SU-DHL-6 (cell line): ENCODE results near the gene TMEM204.

Source experiments
- CTCF ChIP-seq: fragments of 200-600 bp; sonication (generic); IDR thresholded peaks from one replicate; pipeline ENCODE4 v1.5.1; 2017; ENCODE audit warnings: antibody characterized with exemption, mild to moderate bottlenecking, low read length, moderate library complexity; ENCODE audit not compliant: insufficient read depth, poor library complexity, severe bottlenecking
- EZH2phosphoT487 ChIP-seq: fragments of 200-600 bp; sonication (generic), shearing (Covaris generic); conservative IDR thresholded peaks from 2 replicates; pipeline ENCODE4 v1.6.1; 2018; ENCODE audit warnings: mild to moderate bottlenecking, antibody characterized with exemption, low read length, moderate library complexity, mixed read lengths

DNA sequence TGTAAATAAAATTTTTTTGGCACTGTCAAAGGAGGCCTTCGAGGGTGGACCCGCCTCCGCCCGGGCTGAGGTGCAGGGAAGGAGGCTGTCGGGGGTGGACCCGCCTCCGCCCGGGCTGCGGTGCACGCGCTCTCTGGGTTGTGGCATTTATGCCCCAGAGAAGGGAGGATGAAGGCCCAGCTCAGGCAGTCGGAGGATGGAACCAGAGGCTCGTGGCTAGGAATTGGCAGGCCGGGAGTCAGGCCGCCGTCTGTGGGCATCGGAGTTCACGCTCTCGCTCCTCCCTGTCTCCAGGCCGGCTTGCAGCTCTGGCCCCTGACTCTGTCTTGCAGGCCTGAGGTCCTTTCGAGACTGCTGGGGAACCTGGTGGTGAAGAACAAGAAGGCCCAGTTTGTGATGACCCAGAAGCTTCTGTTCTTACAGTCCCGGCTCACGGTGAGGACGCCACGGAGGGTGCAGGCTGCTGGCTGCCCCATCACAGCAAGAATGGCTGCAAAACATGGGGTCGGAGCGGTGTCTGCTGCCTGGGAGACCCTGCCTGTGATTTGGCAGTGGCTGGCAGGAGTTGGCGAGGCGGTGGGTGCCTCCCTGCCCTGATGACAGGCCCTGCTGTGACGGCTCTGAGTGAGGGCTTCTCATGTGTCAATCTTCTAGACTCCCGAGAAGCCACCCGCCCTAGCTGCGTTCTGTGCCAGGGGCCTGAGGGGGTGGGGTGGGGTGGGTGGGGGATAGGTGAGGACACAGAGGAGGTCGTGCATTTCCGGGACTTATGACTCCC lies 34.4 kb upstream of the TMEM204 start:
- TF ChIP-seq CTCF (no peak), EZH2phosphoT487 (no peak)
